Measurements from ENCODE around the gene CACHD1.
A peak's percentile ranks its signal among the peaks of the same experiment; 100 is the strongest.

Gene CACHD1

GRCh38 chr1:64469977-64470664 lies at the start of gene CACHD1:
CACHD1 (plus strand) TSS chr1:64470129; CDS start chr1:64470745, 616 bp downstream.
- peak; percentile 56 to 62 for DNase-seq (ENCODE audit: extremely low read depth in 1 of 2, low read depth in 1 of 2)

- no peak for DNase-seq (ENCODE audit: extremely low read depth in 1 of 2, low read depth in 1 of 2)
These were observed 48.6 kb upstream of the CACHD1 start for GRCh38 chr1:64421377-64421776.

- DNase-seq (ENCODE audit: extremely low read depth in 1 of 2, low read depth in 1 of 2), result no peak
These were observed 46.4 kb upstream of the CACHD1 start for GRCh38 chr1:64423526-64423925.

DNA sequence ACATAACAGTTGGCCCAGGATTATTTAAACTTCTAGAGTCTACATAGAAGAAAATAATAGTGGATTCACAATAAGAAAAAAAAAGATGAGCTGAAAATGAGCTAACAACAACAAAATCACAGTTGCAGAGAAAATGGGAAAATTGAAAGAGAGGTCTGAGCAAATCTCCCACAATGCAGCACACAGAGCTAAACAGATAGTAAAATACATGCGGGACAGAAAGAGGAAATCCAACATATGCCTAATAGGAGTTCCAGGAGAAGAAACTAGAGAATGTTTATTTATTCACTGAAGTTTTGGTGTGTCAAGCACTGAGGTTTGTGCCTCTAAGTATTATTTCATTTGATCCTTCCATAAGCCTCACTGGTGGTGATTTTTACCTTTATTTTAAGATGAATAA lies 45.5 kb upstream of the CACHD1 start:
- DNase-seq (ENCODE audit: extremely low read depth in 1 of 2, low read depth in 1 of 2), result no peak

- DNase-seq (ENCODE audit: extremely low read depth in 1 of 2, low read depth in 1 of 2), result no peak
These were observed 44.4 kb upstream of the CACHD1 start for GRCh38 chr1:64425521-64425920.

GRCh38 chr1:64426681-64427080 lies 43.2 kb upstream of the CACHD1 start:
- no peak for DNase-seq (ENCODE audit: extremely low read depth in 1 of 2, low read depth in 1 of 2)

GRCh38 chr1:64427879-64428278 lies 42.0 kb upstream of the CACHD1 start:
- no peak for DNase-seq (ENCODE audit: extremely low read depth in 1 of 2, low read depth in 1 of 2)

DNA sequence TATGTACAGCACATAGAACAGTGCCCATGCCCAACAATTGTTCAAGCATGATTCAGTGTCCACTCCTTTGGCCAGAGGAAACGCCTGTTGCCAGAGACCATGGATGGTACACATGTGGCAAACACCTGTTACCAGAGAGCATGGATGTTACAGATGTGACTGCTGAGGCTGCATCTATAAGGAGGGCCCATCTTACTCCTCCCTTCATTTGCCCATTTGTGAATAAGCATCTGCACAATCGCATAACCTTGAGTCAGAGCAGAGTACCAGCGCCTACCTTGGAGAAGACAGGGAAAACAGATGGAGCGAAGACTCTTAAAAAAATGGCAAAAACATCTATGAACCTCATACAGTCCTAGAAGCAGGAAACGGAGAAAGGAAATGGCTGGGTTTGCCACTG lies 36.6 kb upstream of the CACHD1 start:
- no peak for DNase-seq (ENCODE audit: extremely low read depth in 1 of 2, low read depth in 1 of 2)

DNA sequence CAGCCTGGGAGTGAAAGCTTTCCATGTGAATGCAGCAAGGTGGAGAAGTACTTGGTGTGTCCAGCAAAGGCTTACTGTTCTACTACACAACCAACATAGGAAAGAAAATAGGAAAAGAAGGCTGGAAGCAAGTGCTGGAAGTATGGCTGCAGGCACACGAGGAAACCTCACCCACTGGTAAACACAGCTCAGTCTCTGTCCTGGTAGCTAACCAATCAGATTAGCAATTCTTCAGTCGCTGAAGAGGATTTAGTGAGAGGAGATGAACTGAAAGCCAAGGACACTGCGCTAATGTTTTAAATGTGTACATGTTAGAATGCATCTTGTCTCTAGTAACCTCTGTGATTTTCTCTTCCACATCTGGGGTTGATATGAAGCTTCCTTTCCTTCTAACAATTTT lies 36.2 kb upstream of the CACHD1 start:
- DNase-seq (ENCODE audit: extremely low read depth in 1 of 2, low read depth in 1 of 2), result no peak

GRCh38 chr1:64435000-64435399 lies 34.9 kb upstream of the CACHD1 start:
- DNase-seq (ENCODE audit: extremely low read depth in 1 of 2, low read depth in 1 of 2), result no peak

GRCh38 chr1:64437453-64437852 lies 32.5 kb upstream of the CACHD1 start:
- DNase-seq (ENCODE audit: extremely low read depth in 1 of 2, low read depth in 1 of 2), result no peak

GRCh38 chr1:64440183-64440826 lies 29.6 kb upstream of the CACHD1 start:
- DNase-seq (ENCODE audit: extremely low read depth in 1 of 2, low read depth in 1 of 2), result no peak

GRCh38 chr1:64451440-64451839 lies 18.5 kb upstream of the CACHD1 start:
- DNase-seq (ENCODE audit: extremely low read depth in 1 of 2, low read depth in 1 of 2), result no peak

- DNase-seq (ENCODE audit: extremely low read depth in 1 of 2, low read depth in 1 of 2), result no peak
These were observed 16.2 kb upstream of the CACHD1 start for GRCh38 chr1:64453688-64454087.

DNA sequence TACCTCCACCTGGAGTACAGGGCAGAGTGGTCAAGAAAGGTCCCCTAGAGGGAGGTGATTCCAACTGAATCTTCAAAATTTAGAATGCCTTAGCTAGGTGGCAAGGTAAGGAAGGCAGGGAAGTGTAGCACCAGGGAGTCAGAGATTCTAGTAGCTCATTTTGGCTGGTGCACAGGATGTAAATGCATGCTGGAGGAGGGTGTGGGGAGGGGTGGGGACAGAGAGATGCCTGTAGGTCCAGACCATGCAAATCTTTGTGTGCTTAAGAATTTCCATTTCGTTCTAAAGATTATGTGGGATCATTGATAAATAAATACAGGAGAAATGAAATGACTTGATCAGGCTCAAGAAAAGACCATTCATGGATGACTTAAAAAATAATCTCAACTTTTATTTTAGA lies 11.0 kb upstream of the CACHD1 start:
- no peak for DNase-seq (ENCODE audit: extremely low read depth in 1 of 2, low read depth in 1 of 2)

GRCh38 chr1:64459743-64460142 lies 10.2 kb upstream of the CACHD1 start:
- no peak for DNase-seq (ENCODE audit: extremely low read depth in 1 of 2, low read depth in 1 of 2)

DNA sequence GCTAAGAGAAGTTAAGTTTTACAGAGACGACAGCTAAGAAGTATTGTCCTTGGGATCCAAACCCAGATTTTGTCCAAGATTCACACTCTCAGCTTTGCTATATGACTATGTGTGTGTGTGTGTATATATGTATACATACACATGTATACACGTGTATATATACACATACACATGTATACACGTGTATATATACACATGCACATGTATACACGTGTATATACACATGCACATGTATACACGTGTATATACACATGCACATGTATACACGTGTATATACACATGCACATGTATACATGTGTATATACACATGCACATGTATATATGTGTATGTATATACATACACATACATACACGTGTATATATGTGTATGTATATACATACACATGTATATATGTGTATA lies 3.9 kb upstream of the CACHD1 start:
- no peak for DNase-seq (ENCODE audit: extremely low read depth in 1 of 2, low read depth in 1 of 2)

DNA sequence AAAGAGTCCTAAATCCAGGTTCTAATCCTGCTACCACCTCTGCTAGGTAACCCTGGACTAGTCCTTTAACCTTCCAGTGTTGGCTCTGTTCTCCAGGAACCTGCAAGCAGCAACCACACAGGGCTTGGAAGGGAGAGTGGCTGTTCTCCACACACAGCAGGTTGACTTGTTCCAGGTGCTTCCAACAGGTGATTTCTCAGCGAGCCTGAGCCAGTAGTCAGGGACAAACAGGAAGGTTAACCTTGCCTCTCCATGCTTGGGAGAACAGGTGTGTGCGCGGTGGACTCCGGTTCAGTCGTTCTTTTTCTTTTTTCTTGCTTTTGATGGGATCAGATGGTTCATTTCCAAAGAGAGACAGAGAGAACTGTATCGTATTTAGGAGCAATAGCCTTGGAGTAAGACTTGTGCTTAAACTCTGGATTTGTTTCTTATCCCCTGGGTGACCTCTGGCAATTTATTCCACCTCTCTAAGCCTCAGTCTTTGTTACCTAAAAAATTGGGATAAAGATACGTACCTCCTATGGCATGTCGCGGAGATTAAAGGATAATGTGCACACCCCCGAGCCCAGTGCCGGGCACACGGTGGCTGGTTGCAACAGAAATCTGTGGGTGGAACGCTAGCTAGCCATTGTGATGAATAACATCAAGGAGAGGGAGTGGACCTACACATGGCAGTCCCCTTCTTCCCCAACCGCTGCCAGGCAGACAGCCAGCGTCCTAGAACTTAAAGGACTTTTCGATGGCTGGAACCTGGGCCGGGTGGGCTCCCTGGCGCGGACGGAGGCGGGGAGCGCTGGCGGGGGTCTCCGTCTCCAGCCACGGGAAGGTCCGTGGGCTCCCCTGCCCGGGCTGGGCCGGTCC lies 583 bp upstream of the CACHD1 start:
- no peak for DNase-seq (ENCODE audit: extremely low read depth in 1 of 2, low read depth in 1 of 2)

DNA sequence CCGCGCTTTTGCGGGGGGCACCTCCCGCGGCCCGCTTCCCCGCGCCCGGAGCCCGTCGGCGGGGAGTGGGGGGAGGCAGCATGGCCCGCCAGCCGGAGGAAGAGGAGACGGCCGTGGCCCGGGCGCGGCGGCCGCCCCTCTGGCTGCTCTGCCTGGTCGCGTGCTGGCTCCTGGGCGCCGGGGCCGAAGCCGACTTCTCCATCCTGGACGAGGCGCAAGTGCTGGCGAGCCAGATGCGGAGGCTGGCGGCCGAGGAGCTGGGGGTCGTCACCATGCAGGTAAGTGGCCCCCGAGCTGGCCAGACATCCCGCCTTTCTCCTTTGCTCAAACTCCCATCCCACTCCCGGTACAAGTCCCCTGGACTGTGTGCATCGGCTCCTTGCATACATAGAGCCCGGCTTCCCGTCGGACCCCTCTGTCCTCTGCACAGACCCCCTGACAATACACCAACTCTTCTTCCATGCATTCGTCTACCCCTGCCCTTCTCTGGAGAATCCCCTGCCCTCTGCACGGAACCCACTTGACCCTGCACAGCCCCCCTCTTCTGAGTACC lies 812 bp downstream of the CACHD1 start:
- DNase-seq (ENCODE audit: extremely low read depth in 1 of 2, low read depth in 1 of 2), result no peak

DNA sequence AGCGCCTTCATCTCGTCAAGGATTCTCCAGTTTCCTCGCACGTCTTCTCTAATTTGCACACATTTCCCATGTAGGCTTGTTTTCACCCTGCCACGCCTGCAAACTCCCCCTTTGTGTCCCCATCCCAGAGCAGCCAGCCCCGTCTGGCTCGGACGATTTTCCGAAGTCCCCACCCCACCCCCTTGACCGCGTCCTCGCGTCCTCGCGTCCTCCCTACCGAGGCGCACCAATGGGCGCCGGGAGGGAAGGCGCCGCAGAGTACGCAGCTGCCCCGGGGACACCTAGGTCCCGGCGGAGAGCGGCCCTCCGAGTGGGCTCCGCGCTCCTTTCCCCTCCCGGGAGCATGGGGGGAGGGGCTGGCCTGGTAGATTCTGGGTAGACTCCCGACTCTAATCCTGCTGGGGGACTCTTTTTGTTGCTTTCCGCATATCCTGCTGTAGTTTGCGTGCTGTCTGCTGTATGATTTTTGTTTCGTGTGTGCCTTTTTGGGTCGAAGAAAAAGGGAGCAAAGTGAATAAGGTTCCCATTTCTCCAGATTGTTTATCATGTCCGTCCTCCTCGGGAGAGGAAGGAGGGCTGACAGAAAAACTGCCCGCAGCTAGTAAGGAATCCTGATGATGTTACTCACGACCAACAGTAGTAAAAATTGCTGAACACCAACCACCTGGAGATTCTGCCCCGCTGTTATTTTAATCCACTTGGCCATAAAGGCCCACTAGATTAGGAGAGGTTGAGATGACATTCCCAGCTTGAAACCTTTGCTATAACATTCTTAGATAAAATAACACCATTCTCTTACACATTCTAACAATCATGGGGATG lies 1.5 kb downstream of the CACHD1 start:
- peak in 1 of 2 donors; percentile 4 for DNase-seq (ENCODE audit: extremely low read depth in 1 of 2, low read depth in 1 of 2)

DNA sequence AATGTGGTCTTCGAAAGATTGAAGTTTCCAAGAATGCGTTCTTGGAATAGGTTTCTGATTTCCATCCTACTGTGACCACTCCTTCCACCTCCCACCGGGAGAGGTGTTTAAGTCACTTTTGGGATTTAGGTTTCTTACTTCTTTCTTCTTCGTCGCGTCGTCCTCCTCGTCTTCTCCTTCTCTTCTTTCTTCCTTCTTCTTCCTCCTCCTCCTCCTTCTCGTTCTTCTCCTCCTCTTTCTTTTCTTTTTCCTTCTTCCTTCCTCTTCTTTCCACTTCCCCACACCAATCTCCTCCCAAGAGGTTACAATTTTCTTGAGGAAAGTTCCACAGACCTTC lies 2.1 kb downstream of the CACHD1 start:
- DNase-seq (ENCODE audit: extremely low read depth in 1 of 2, low read depth in 1 of 2), result no peak
